NCI-H187 treated with DMSO at 0.1 percent for 48 hours (cell line): ENCODE results near the gene KCNMA1.

Experiments
- DNase-seq: peaks from one replicate; lab custom pipeline; 2025; lab: John Stamatoyannopoulos, UW

The KCNMA1 gene

GRCh38 chr10:76981251-76981650 is 656.4 kb downstream of the KCNMA1 start:
- DNase-seq: no peak

DNA sequence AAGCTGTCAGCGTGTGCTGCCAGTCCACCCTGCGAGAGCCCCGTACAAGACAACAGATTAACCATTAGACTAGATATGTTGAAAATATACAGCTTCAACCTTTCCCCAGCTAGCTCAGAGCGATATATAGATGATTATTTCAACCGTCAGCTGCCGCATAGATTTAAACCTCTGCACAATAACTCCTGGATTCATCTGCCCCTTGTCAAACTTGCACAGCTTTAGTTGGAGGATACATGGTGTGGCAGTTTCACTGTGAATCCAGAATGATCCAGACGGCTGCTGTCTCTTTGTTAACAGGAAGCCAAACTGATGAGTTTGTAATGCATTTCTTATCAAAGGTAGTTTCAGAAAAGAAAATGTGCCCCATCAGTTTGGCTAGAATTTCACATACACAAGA is 659.7 kb downstream of the KCNMA1 start:
- DNase-seq: no peak

- DNase-seq: no peak
These were observed 660.6 kb downstream of the KCNMA1 start for GRCh38 chr10:76977046-76977445.

DNA sequence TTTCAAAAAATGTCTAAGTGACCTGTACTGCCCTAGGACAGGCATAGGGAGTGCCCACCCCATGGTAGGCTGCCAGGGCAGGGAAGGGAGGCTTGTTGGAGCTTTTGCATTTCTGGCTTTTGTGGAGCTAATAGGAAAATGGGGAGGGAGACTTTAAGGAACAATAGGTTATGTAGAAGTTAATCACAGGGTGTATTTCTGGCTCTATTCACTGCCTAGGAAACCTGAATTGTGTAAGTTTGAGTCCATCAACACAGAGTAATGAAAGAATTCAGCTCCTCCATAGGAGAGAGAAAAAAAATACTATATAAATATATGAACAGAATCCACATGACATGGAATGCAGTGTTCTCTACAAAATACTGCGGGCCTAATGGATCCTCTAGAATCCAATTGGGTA is 661.5 kb downstream of the KCNMA1 start:
- no peak for DNase-seq

DNA sequence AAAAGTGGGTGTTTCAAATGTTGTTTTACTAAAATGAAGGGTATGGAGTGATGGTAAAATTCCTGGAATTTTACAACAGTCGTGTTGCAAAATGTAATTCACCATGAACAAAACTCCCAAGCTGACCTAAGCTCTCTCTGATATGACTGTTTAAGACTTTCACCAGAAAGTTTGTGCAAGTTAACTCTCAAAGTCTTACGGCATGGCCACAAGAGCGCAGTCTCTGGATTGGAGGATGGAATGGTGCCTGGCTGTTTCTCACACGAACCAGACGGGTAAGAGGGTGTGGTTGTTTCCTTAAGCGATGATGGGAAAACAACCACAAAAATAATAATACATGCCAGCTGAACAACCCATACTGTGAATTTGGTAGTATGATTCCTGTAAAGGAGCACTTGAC is 662.5 kb downstream of the KCNMA1 start:
- no peak for DNase-seq

GRCh38 chr10:76974017-76974691 is 663.5 kb downstream of the KCNMA1 start:
- DNase-seq: no peak

DNA sequence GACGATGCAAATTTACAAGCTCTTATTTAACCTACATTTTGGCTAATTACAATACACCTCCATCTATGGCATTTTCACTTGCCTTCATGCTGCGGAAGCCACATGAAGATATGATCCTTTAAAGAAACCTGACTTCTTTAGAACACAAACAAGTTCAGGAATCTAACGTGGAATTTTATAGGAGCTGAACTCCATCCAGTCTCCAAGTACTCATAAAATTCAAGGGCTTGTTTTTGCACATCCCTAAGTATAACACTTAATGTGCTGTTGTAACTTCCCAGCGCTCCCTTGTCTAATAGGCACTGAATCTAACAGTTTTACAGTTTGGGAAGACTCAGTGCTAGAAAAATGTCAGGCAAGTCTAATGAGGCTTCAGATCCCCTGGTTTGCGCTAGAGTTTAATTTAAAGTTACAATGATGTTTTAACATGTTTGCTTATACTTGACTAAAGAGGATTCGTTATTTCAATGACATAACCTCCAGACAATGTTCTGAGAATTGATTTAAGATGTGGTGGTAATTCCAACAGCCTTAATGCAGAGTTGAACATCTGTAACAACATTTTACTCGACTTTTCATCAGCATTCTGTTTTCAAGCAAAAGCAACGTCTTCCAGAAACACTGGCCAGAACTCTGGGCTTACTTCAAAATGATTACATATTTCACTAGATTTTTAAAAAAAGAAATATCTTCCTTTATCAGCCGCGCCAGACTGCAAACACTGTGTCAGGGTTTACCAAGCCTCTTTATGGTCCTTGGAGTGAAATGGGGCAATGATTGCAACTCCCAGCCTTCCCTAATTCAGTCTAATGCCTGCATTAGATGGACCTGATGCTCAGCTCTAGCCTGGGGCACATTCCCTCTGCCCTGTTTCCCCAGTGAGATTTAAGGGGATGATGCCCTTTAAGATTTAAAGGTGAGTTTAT is 664.3 kb downstream of the KCNMA1 start:
- peak; percentile 12 for DNase-seq

DNA sequence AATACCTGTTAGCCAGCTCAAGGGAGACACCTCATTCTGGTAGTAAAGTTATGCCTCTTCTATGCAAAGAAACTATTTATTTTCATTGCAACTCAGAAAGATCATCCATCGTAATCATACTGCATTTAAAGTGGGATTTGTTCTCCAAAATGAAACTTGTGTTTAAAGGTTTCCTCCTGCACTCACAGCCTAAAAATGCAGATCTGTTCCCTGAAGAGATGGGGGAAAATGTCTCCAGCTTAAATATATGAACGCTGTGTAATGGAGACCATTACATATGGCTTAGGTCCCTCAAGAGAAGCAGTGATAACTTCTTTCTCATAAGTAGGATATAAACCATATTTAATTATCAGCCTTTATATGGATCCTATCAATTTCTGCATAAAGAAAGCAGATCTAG is 665.1 kb downstream of the KCNMA1 start:
- DNase-seq: no peak

- no peak for DNase-seq
These were observed 665.9 kb downstream of the KCNMA1 start for GRCh38 chr10:76971547-76972170.

DNA sequence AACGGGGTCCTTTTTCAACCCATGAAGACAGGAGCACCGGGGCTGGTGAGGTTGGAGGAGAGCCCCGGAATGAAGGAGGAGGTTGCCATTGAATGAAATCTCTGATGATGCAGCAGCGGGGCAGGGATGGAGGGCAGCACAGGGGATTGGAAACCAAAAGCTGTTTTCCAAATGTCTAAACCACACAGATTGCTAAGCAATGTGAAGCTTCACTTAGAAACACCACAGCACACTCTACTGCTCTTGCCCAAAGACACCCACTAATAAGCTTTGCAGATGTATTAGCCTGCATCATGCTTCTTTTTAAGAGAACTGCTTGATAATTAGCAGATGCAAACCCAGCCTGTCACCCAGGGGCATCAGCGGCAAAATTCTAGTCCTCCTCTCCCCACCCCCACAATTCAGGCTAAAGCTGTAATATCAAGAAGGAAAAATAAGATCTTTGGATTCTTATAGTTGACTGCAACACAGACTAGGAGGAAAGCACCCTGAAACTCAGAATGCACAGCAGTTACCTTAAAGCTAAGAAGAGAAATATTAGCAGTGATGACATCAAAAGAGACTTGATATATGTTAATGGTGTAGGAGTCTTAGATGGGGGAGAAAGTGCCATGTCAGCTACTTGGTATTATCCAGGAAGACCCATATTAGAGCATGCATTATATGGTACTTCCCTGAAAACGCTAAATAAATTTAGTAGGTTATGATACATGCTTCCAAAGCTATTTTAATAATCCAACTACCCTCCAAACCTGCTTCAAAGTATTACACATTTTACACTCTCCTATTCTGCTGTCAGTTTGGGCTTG is 666.7 kb downstream of the KCNMA1 start:
- DNase-seq: no peak

GRCh38 chr10:76969366-76969948 is 668.2 kb downstream of the KCNMA1 start:
- no peak for DNase-seq

DNA sequence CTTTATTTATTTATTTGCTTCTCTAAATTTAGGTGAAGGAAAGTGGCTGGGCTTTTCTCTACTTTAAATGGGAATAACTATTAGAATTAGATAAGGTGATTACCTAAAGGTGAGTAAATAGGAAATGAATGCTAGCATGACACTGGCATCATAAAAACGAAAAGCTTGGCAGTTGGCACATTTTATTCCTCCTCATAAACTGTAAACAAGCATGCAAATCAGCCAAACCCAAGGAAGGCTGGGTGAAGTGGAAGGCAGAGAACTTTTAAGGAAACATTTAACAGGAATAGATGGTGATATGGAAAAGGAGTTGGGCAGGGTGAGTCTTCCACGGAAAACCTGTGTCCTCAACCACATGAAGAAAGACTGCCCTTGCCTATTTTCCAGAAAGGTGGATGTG is 669.1 kb downstream of the KCNMA1 start:
- DNase-seq: no peak

DNA sequence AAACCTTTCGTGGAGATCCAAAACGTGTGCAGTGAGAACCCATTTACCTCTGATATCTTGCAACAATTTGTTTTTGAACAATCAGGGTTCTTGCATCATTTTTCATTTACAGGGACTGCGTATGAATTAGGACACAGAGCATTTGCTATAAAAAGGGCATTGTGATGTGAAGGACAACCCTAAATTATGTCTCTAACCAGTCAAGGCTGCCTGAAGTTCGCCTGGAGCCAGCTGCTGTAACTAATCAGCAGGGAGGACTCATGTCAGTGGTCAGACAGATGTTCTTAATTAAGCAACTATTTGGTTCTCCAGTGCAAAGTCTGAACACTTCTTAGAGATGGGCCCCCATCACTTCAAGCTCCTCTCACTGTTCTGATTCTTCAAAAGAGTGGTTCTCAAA is 674.8 kb downstream of the KCNMA1 start:
- DNase-seq: no peak

- DNase-seq: no peak
These were observed 675.8 kb downstream of the KCNMA1 start for GRCh38 chr10:76961841-76962240.

- DNase-seq: no peak
These were observed 678.5 kb downstream of the KCNMA1 start for GRCh38 chr10:76959111-76959510.

- DNase-seq: no peak
These were observed 682.8 kb downstream of the KCNMA1 start for GRCh38 chr10:76954838-76955237.

DNA sequence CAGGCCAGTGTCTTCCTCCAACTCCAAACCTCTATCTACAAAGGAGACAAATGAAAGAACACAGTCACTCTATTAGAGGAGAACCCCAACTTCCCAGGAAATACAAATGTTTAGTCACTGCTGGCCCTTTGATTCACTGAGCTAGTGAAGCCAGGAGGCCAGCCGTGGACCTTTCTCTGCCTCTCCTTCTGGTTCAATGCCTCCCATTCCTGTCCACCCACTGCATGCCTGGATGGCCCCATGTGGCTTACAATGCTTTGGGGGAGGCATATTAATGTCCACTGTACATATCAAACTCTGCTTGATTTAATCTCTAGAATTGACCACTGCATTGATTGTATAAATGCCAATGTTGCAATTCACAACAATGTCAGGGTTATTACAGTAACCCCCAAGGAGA is 687.3 kb downstream of the KCNMA1 start:
- no peak for DNase-seq

DNA sequence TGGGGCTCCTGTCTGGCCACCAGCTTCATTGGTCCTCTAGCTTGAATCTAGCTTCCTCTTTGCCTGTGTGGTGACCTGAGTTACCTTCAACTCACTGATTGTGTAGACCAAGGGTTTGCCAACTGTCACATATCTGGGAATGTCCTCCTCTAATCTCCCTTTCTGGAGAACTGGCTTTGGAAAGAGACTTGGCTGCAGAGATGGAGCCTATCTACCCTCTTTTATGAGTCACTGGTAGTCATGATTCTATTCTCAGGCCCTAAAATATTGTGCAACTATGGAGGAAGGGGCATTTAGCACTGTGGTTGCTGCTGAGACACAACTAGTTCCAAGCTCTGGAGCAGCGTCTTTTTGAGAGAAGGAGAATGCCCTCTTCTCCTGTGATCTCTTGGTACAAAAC is 691.3 kb downstream of the KCNMA1 start:
- no peak for DNase-seq

- DNase-seq: no peak
These were observed 692.4 kb downstream of the KCNMA1 start for GRCh38 chr10:76945166-76945565.

- DNase-seq: no peak
These were observed 693.0 kb downstream of the KCNMA1 start for GRCh38 chr10:76944640-76945039.

- no peak for DNase-seq
These were observed 694.8 kb downstream of the KCNMA1 start for GRCh38 chr10:76942628-76943416.
